Activated CD4-positive, alpha-beta T cell treated with anti-CD3 and anti-CD28 coated beads, Interleukin-2, amount 50 U/mL, for 4 hours (primary cell): ENCODE results near the gene PTK7.
"Not testable (repeated sequence)": the region's sequence is repeated elsewhere in the genome, so short reads cannot be mapped to it uniquely, and the experiment has no call there.

Experiments used
- DNase-seq, 2 experiments: peaks; one replicate each; pipeline ENCODE4 v3.0.0-alpha.2; 2020

The PTK7 gene

GRCh38 chr6:43088654-43089056 is 12.5 kb downstream of the PTK7 start:
- no peak for DNase-seq

GRCh38 chr6:43089467-43089866 is 13.4 kb downstream of the PTK7 start:
- DNase-seq = no peak

GRCh38 chr6:43089874-43090558 is 13.9 kb downstream of the PTK7 start:
- DNase-seq = no peak

GRCh38 chr6:43090559-43090956 is 14.4 kb downstream of the PTK7 start:
- no peak for DNase-seq

- no peak for DNase-seq
Observed at GRCh38 chr6:43091020-43091419, 14.9 kb downstream of the PTK7 start.

- DNase-seq = no peak
Observed at GRCh38 chr6:43091436-43091991, 15.4 kb downstream of the PTK7 start.

- no peak for DNase-seq
Observed at GRCh38 chr6:43092635-43093034, 16.5 kb downstream of the PTK7 start.

GRCh38 chr6:43093436-43094289 is 17.5 kb downstream of the PTK7 start:
- DNase-seq = no peak

- DNase-seq = no peak
Observed at GRCh38 chr6:43095939-43096338, 19.8 kb downstream of the PTK7 start.

- DNase-seq = no peak
Observed at GRCh38 chr6:43096451-43097097, 20.5 kb downstream of the PTK7 start.

- no peak for DNase-seq
Observed at GRCh38 chr6:43097098-43097489, 21.0 kb downstream of the PTK7 start.

GRCh38 chr6:43097502-43097901 is 21.4 kb downstream of the PTK7 start:
- no peak for DNase-seq

GRCh38 chr6:43101497-43101896 is 25.4 kb downstream of the PTK7 start:
- DNase-seq = no peak

GRCh38 chr6:43103253-43103876 is 27.3 kb downstream of the PTK7 start:
- DNase-seq = no peak

GRCh38 chr6:43105538-43106222 is 29.6 kb downstream of the PTK7 start:
- DNase-seq = no peak

GRCh38 chr6:43107344-43108062 is 31.4 kb downstream of the PTK7 start:
- no peak for DNase-seq

GRCh38 chr6:43113431-43114260 is 37.5 kb downstream of the PTK7 start:
- DNase-seq = no peak

GRCh38 chr6:43115365-43115764 is 39.3 kb downstream of the PTK7 start:
- no peak for DNase-seq

- DNase-seq = not testable (repeated sequence)
Observed at GRCh38 chr6:43117466-43117865, 41.4 kb downstream of the PTK7 start.

- DNase-seq = no peak
Observed at GRCh38 chr6:43119482-43119881, 43.4 kb downstream of the PTK7 start.
